CD4-positive, alpha-beta T cell (primary cell): ENCODE measurements around the gene PPP1R14C. TPM values are rescaled to one million over a fixed set of nuclear protein-coding genes. Genes with fewer than 3 reads are reported as not detected.

Source experiments
- ATAC-seq: fragments of 200-7000 bp; cut with Tn5 transposase; one replicate; pipeline ENCODE4 v1.10.0; 2022; ENCODE audit warnings: mild to moderate bottlenecking; ENCODE audit not compliant: poor library complexity
- CTCF ChIA-PET: fragments of 350-600 bp; sonication (Branson Sonifier 250); formaldehyde crosslinking; loops from one replicate; lab custom pipeline; 2021; ENCODE audit warnings: antibody characterized with exemption, inconsistent platforms; lab: Charles Lee
- POLR2A ChIA-PET: fragments of 350-600 bp; sonication (Branson Sonifier 250); formaldehyde crosslinking; loops from one replicate; lab custom pipeline; 2021; ENCODE audit warnings: antibody characterized with exemption, inconsistent platforms; lab: Charles Lee
- DNase-seq, 14 experiments: peaks; one replicate each; pipeline ENCODE4 v3.0.0-alpha.2; 2013 to 2020; ENCODE audit warnings: mixed read lengths in 2 of 14
- H3K27ac ChIP-seq, 2 donors: one replicate each; pipeline versions ENCODE4 v1.5.1 to v1.7.0; 2013; ENCODE audit warnings: low read length in 2 of 2, low read depth in 1 of 2, mild to moderate bottlenecking in 1 of 2
- H3K27me3 ChIP-seq, 2 experiments: 1 replicate in 1 of 2; 2 replicates in 1 of 2; pipeline versions ENCODE4 v1.6.1 to v1.7.0; 2013; ENCODE audit warnings: low read length in 2 of 2, control low read depth in 1 of 2, mild to moderate bottlenecking in 1 of 2, moderate library complexity in 1 of 2; ENCODE audit not compliant: insufficient read depth in 2 of 2, control insufficient read depth in 1 of 2
- H3K36me3 ChIP-seq: one replicate; pipeline ENCODE4 v1.6.1; 2013; ENCODE audit warnings: low read length, control low read depth; ENCODE audit not compliant: insufficient read depth
- H3K4me1 ChIP-seq: one replicate; pipeline ENCODE4 v1.6.1; 2013; ENCODE audit warnings: low read length, control low read depth; ENCODE audit not compliant: insufficient read depth
- H3K4me3 ChIP-seq: one replicate; pipeline ENCODE4 v1.5.1; 2013; ENCODE audit warnings: mild to moderate bottlenecking, low read length, moderate library complexity
- H3K9me3 ChIP-seq, 2 experiments: 1 replicate in 1 of 2; 2 replicates in 1 of 2; pipeline versions ENCODE4 v1.6.1 to v1.7.0; 2013; ENCODE audit warnings: low read length in 2 of 2, mild to moderate bottlenecking in 2 of 2, control low read depth in 1 of 2, moderate library complexity in 1 of 2; ENCODE audit not compliant: control insufficient read depth in 1 of 2, insufficient read depth in 1 of 2
- H3K27ac Mint-ChIP-seq: one replicate; pipeline ENCODE4 v1.8.0; 2020; ENCODE audit warnings: mixed read lengths
- H3K27me3 Mint-ChIP-seq: one replicate; pipeline ENCODE4 v1.8.0; 2021; ENCODE audit warnings: mixed read lengths
- H3K36me3 Mint-ChIP-seq: one replicate; pipeline ENCODE4 v1.8.0; 2021; ENCODE audit warnings: low read depth, mixed read lengths
- H3K4me1 Mint-ChIP-seq: one replicate; pipeline ENCODE4 v1.8.0; 2021; ENCODE audit warnings: low read depth, mixed read lengths
- H3K4me3 Mint-ChIP-seq: one replicate; pipeline ENCODE4 v1.8.0; 2020; ENCODE audit warnings: mild to moderate bottlenecking, mixed read lengths
- H3K9me3 Mint-ChIP-seq: one replicate; pipeline ENCODE4 v1.8.0; 2020; ENCODE audit warnings: mixed read lengths
- CTCF ChIP-seq: fragments of 200-600 bp; IDR thresholded peaks from one replicate; pipeline ENCODE4 v1.8.0; 2022; ENCODE audit warnings: antibody characterized with exemption, mild to moderate bottlenecking
- intact Hi-C, 2 experiments: fragments of 100-400 bp; cut with DNase I in 1 of 2; cut with micrococcal nuclease in 1 of 2; formaldehyde crosslinking; loops; one replicate each; pipeline versions ENCODE4 v1.15.1 to v1.9.0; 2023 to 2025; cut with DNase I, micrococcal nuclease
- total RNA-seq, 174 experiments: library from RNA in 2 of 174; stranded (reverse) in 2 of 174; gene quantifications; one replicate each; pipeline ENCODE4 v1.2.3 and lab custom pipeline; 2021 to 2026

PPP1R14C gene
- total RNA-seq, 2 experiments from 2014 or later = not detected

GRCh38 chr6:150202404-150202803 lies 59.6 kb downstream of the PPP1R14C start:
- H3K4me3 Mint-ChIP-seq = no peak overlapping the region
- DNase-seq (no peak), ATAC-seq (no peak)
- H3K27me3 ChIP-seq = no peaks in the 10 kb centered on the region
- ChIA-PET POLR2A (no interaction called here), CTCF (no interaction called here)
- intact Hi-C loops = no loop called here
- H3K4me3 ChIP-seq = no peak overlapping the region
- H3K36me3 ChIP-seq = no peaks in the 10 kb centered on the region
- H3K27ac Mint-ChIP-seq = no peak overlapping the region
- no peaks in the 10 kb centered on the region for H3K9me3 Mint-ChIP-seq
- no peaks in the 10 kb centered on the region for H3K4me1 Mint-ChIP-seq
- no peak overlapping the region for H3K27ac ChIP-seq
- H3K9me3 ChIP-seq = no peaks in the 10 kb centered on the region
- no peaks in the 10 kb centered on the region for H3K36me3 Mint-ChIP-seq
- no peaks in the 10 kb centered on the region for H3K27me3 Mint-ChIP-seq
- H3K4me1 ChIP-seq = no peaks in the 10 kb centered on the region
- no peak for TF ChIP-seq CTCF

GRCh38 chr6:150202934-150203333 lies 60.1 kb downstream of the PPP1R14C start:
- no peak for TF ChIP-seq CTCF
- ATAC-seq = no peak
- H3K27ac Mint-ChIP-seq = no peak overlapping the region
- no peaks in the 10 kb centered on the region for H3K27me3 ChIP-seq
- H3K36me3 Mint-ChIP-seq = no peaks in the 10 kb centered on the region
- no peaks in the 10 kb centered on the region for H3K4me1 ChIP-seq
- intact Hi-C loops = no loop called here
- H3K36me3 ChIP-seq = no peaks in the 10 kb centered on the region
- H3K27me3 Mint-ChIP-seq = no peaks in the 10 kb centered on the region
- H3K9me3 Mint-ChIP-seq = no peaks in the 10 kb centered on the region
- no peaks in the 10 kb centered on the region for H3K4me1 Mint-ChIP-seq
- no peak overlapping the region for H3K27ac ChIP-seq
- peak in 1 of 14 experiments; percentile 5 for DNase-seq
- H3K4me3 ChIP-seq = no peak overlapping the region
- CTCF ChIA-PET = no interaction called here
- no peaks in the 10 kb centered on the region for H3K9me3 ChIP-seq
- POLR2A ChIA-PET = no interaction called here
- H3K4me3 Mint-ChIP-seq = no peak overlapping the region

GRCh38 chr6:150203378-150203777 lies 60.5 kb downstream of the PPP1R14C start:
- no peaks in the 10 kb centered on the region for H3K36me3 Mint-ChIP-seq
- no peaks in the 10 kb centered on the region for H3K36me3 ChIP-seq
- H3K9me3 Mint-ChIP-seq = no peaks in the 10 kb centered on the region
- no peak overlapping the region for H3K27ac ChIP-seq
- no peaks in the 10 kb centered on the region for H3K27me3 Mint-ChIP-seq
- H3K4me1 Mint-ChIP-seq = no peaks in the 10 kb centered on the region
- no peaks in the 10 kb centered on the region for H3K27me3 ChIP-seq
- DNase-seq (no peak), ATAC-seq (no peak)
- H3K4me1 ChIP-seq = no peaks in the 10 kb centered on the region
- ChIA-PET CTCF (no interaction called here), POLR2A (no interaction called here)
- no peak for TF ChIP-seq CTCF
- no peaks in the 10 kb centered on the region for H3K9me3 ChIP-seq
- intact Hi-C loops = no loop called here
- H3K27ac Mint-ChIP-seq = no peak overlapping the region
- no peak overlapping the region for H3K4me3 ChIP-seq
- H3K4me3 Mint-ChIP-seq = no peak overlapping the region
